Endometrial microvascular endothelial cells (primary cell): ENCODE data around the gene FPR3. TPM values are rescaled to one million over a fixed set of nuclear protein-coding genes. Genes with fewer than 3 reads are reported as not detected.
"Not testable (repeated sequence)": the region's sequence is repeated elsewhere in the genome, so short reads cannot be mapped to it uniquely, and the experiment has no call there.

Experiments used
- in situ Hi-C: cut with HindIII; loops from 2 replicates; pipeline ENCODE4 v1.10.0; 2017; ENCODE audit warnings: low sequenced_read_pairs, low pct_unique_long_range_greater_than_20kb; ENCODE audit errors: inconsistent ontology term
- total RNA-seq: library from RNA; depleted of rRNA; stranded (reverse); fragments of >200 nt; gene quantifications from one replicate; pipeline ENCODE4 v1.2.3, GENCODE V29; 2015; ENCODE audit errors: inconsistent ontology term

FPR3 gene
- total RNA-seq, result not detected

- in situ Hi-C loops, result no loop called here
These were observed at the start of gene FPR3 for GRCh38 chr19:51794885-51795490. FPR3 (plus strand) TSS chr19:51795157; CDS start chr19:51823749, 28,592 bp downstream.

GRCh38 chr19:51746731-51747130 is 48.2 kb upstream of the FPR3 start:
- in situ Hi-C loops, result no loop called here

GRCh38 chr19:51749979-51750378 is 45.0 kb upstream of the FPR3 start:
- in situ Hi-C loops, result no loop called here

GRCh38 chr19:51750400-51751094 is 44.4 kb upstream of the FPR3 start:
- in situ Hi-C loops, result no loop called here

- in situ Hi-C loops, result no loop called here
These were observed 43.3 kb upstream of the FPR3 start, which contains the start of gene FPR1 for GRCh38 chr19:51751655-51752054. FPR1 (minus strand) TSS chr19:51751878; CDS start chr19:51746994, 4,884 bp downstream.

GRCh38 chr19:51754109-51754508 is 40.8 kb upstream of the FPR3 start:
- in situ Hi-C loops, result no loop called here

- in situ Hi-C loops, result no loop called here
These were observed 40.2 kb upstream of the FPR3 start for GRCh38 chr19:51754770-51755169.

GRCh38 chr19:51755571-51755970 is 39.4 kb upstream of the FPR3 start:
- in situ Hi-C loops, result no loop called here

GRCh38 chr19:51760697-51761356 is 34.1 kb upstream of the FPR3 start, which contains the start of gene FPR2:
FPR2 (plus strand) TSS chr19:51761180; CDS start chr19:51768659, 7,479 bp downstream.
- in situ Hi-C loops, result no loop called here

GRCh38 chr19:51761696-51762095 is 33.3 kb upstream of the FPR3 start:
- in situ Hi-C loops, result no loop called here

- in situ Hi-C loops, result no loop called here
These were observed 29.9 kb upstream of the FPR3 start for GRCh38 chr19:51765086-51765485.

GRCh38 chr19:51766461-51766860 is 28.5 kb upstream of the FPR3 start:
- in situ Hi-C loops, result no loop called here

GRCh38 chr19:51771376-51772130 is 23.4 kb upstream of the FPR3 start:
- in situ Hi-C loops, result no loop called here

- in situ Hi-C loops, result no loop called here
These were observed 22.0 kb upstream of the FPR3 start for GRCh38 chr19:51772977-51773376.

- in situ Hi-C loops, result not testable (repeated sequence)
These were observed 18.4 kb upstream of the FPR3 start for GRCh38 chr19:51776561-51776960.

GRCh38 chr19:51777570-51778462 is 17.1 kb upstream of the FPR3 start:
- in situ Hi-C loops, result no loop called here

- in situ Hi-C loops, result no loop called here
These were observed 15.8 kb upstream of the FPR3 start for GRCh38 chr19:51779181-51779580.

- in situ Hi-C loops, result no loop called here
These were observed 15.3 kb upstream of the FPR3 start for GRCh38 chr19:51779703-51780102.
